Gastrocnemius medialis (tissue), 4 donors: Measurements from ENCODE around the gene CBS.

Experiments used
- POLR2A ChIP-seq, 2 donors: fragments of 450-650 bp; IDR thresholded peaks; one replicate each; pipeline ENCODE4 v1.6.1; 2017; ENCODE audit warnings: antibody characterized with exemption in 2 of 2, mild to moderate bottlenecking in 2 of 2, moderate library complexity in 2 of 2
- TF ChIP-seq, protein P1 (sequence below), 5 experiments: fragments of 450-650 bp in 3 of 5; fragments of 200-600 bp in 2 of 5; sonication (generic) in 2 of 5; IDR thresholded peaks in 4 of 5; conservative IDR thresholded peaks in 1 of 5; 1 replicate in 4 of 5; 2 replicates in 1 of 5; pipeline ENCODE4 v1.5.1; 2016 to 2019; ENCODE audit warnings: antibody characterized with exemption in 5 of 5, mild to moderate bottlenecking in 3 of 5, moderate library complexity in 3 of 5

GRCh38 chr21:43015906-43016540, 59.6 kb downstream of the CBS start:
- TF ChIP-seq, protein P1, sequence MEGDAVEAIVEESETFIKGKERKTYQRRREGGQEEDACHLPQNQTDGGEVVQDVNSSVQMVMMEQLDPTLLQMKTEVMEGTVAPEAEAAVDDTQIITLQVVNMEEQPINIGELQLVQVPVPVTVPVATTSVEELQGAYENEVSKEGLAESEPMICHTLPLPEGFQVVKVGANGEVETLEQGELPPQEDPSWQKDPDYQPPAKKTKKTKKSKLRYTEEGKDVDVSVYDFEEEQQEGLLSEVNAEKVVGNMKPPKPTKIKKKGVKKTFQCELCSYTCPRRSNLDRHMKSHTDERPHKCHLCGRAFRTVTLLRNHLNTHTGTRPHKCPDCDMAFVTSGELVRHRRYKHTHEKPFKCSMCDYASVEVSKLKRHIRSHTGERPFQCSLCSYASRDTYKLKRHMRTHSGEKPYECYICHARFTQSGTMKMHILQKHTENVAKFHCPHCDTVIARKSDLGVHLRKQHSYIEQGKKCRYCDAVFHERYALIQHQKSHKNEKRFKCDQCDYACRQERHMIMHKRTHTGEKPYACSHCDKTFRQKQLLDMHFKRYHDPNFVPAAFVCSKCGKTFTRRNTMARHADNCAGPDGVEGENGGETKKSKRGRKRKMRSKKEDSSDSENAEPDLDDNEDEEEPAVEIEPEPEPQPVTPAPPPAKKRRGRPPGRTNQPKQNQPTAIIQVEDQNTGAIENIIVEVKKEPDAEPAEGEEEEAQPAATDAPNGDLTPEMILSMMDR (IDR thresholded peaks at IDR 0.05 in 4 of 5, conservative IDR thresholded peaks at IDR 0.05 in 1 of 5): no peak
- TF ChIP-seq POLR2A (IDR thresholded peaks at IDR 0.05): no peak
